ENCODE data around the gene TRIM17.
A peak's percentile ranks its signal among the peaks of the same experiment; 100 is the strongest.

The TRIM17 gene, protein sequence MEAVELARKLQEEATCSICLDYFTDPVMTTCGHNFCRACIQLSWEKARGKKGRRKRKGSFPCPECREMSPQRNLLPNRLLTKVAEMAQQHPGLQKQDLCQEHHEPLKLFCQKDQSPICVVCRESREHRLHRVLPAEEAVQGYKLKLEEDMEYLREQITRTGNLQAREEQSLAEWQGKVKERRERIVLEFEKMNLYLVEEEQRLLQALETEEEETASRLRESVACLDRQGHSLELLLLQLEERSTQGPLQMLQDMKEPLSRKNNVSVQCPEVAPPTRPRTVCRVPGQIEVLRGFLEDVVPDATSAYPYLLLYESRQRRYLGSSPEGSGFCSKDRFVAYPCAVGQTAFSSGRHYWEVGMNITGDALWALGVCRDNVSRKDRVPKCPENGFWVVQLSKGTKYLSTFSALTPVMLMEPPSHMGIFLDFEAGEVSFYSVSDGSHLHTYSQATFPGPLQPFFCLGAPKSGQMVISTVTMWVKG

DNA sequence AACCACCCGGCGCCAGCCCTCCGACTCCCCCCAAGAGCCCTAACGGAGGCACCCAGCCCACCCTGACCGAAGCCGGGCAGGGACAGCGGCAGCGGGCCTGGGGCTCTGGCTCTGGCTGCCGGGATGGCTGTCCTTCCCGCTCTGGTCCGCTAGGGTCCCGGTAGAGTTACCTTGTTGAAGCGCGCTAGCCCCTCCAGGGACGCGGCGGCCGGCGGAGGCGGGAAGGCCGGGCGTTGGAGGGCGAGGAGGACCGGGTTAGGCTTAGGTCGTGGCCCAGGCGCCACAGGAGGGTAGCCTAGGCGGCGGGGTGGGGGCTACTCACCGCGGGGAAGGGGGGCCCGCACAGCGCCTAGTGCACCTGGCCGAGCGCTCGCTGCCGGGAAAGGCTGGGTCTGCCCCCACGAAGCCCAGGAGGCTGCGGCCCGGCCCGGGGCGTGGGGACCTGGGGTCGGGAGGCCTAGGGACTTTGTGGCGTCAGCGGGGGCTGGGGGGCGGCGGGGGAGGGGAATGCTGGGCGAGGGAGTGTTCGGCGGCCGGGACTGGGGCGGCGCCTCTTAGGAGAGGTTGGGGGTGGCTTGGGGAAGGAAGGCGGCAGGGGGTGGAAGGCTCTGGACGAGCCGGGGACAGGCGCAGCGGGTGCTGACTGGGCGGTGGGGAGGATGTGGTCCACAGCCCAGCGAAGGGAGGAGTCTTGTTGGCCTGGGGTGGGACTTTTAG lies at the start of gene TRIM17:
Gene TRIM17, minus strand, starts transcription at position 645 of the 717 bp plus-strand sequence. CDS start 1,789 bp downstream, outside the sequence.
- peak within 1 kb of the TSS; percentile 33 for H3K4me3 ChIP-seq (ENCODE audit: low read depth, low read length)
- TF ChIP-seq, protein P1, sequence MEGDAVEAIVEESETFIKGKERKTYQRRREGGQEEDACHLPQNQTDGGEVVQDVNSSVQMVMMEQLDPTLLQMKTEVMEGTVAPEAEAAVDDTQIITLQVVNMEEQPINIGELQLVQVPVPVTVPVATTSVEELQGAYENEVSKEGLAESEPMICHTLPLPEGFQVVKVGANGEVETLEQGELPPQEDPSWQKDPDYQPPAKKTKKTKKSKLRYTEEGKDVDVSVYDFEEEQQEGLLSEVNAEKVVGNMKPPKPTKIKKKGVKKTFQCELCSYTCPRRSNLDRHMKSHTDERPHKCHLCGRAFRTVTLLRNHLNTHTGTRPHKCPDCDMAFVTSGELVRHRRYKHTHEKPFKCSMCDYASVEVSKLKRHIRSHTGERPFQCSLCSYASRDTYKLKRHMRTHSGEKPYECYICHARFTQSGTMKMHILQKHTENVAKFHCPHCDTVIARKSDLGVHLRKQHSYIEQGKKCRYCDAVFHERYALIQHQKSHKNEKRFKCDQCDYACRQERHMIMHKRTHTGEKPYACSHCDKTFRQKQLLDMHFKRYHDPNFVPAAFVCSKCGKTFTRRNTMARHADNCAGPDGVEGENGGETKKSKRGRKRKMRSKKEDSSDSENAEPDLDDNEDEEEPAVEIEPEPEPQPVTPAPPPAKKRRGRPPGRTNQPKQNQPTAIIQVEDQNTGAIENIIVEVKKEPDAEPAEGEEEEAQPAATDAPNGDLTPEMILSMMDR (IDR thresholded peaks at IDR 0.05; ENCODE audit: low read depth, low read length, missing control alignments) = peak; percentile 61
- no peak for DNase-seq
- no peak within 1 kb of the TSS for H3K27ac ChIP-seq
- in situ Hi-C loops (cut with HindIII; ENCODE audit: low pct_ligation_motif_present, low sequenced_read_pairs) = no loop called here
- no peaks in the 10 kb centered on the region for H3K36me3 ChIP-seq (replicated peaks)
- H3K27me3 ChIP-seq (replicated peaks) = peaks cover 2% of the 10 kb centered on the region

DNA sequence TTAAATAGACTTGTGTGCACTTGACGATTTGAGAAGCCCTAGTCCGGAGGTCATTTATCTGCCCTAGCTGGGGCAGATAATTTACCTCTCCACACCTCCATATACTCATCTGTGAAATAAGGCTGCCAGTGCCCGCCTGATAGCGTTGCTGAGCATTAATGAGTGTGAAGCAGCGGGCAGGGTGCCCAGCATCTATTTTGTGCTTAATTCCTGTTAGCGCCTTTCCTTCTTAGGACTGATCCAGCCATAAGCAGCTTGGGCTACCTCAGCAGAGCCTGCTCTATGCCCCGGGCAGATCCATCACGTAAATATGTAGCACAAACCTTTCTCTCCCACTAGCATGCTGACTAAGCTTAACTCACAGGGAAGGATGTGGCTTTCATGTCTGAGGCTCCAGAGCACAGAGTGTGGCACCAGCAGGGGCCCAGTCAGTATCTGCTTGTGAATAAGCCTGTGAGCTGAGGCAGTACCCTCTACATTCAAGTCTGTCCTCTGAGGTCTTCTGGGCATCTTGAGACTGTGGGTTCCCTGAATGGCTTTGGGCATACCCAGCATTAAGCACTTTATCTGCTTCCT lies 49.0 kb upstream of the TRIM17 start:
- H3K27ac ChIP-seq = no peak overlapping the region
- DNase-seq = no peak
- TF ChIP-seq, protein P1 (IDR thresholded peaks at IDR 0.05; ENCODE audit: low read depth, low read length, missing control alignments) = no peak
- no peak overlapping the region for H3K4me3 ChIP-seq (ENCODE audit: low read depth, low read length)
- no peaks in the 10 kb centered on the region for H3K36me3 ChIP-seq (replicated peaks)
- in situ Hi-C loops (cut with HindIII; ENCODE audit: low pct_ligation_motif_present, low sequenced_read_pairs) = no loop called here
- H3K27me3 ChIP-seq (replicated peaks) = peaks cover 42% of the 10 kb centered on the region

DNA sequence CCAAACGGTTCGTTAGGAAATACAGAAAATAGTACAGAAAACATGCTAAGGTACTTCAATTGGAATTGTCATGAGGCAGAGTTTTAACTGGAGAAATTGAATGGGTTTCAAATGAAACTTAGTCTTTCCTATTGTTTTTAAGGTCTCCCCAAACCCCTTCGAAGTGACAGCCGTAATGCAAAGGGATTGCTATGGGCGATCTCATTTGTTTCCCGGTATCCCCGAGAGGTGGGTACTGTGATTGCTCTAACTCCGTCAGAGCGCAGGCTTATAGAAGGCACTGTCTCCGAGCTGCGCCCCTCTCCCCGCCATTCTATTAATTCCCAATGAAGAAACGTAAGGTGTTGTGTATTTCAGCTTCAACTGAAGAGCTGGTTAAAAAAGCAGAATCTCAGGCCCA lies 48.5 kb upstream of the TRIM17 start:
- Histone ChIP-seq H3K27ac (no peak overlapping the region), H3K27me3 (replicated peaks) (peaks cover 41% of the 10 kb centered on the region), H3K4me3 (ENCODE audit: low read depth, low read length) (peak overlapping the region; percentile 52), H3K36me3 (replicated peaks) (no peaks in the 10 kb centered on the region)
- in situ Hi-C loops (cut with HindIII; ENCODE audit: low pct_ligation_motif_present, low sequenced_read_pairs) = no loop called here
- no peak for DNase-seq
- TF ChIP-seq, protein P1 (IDR thresholded peaks at IDR 0.05; ENCODE audit: low read depth, low read length, missing control alignments) = no peak

DNA sequence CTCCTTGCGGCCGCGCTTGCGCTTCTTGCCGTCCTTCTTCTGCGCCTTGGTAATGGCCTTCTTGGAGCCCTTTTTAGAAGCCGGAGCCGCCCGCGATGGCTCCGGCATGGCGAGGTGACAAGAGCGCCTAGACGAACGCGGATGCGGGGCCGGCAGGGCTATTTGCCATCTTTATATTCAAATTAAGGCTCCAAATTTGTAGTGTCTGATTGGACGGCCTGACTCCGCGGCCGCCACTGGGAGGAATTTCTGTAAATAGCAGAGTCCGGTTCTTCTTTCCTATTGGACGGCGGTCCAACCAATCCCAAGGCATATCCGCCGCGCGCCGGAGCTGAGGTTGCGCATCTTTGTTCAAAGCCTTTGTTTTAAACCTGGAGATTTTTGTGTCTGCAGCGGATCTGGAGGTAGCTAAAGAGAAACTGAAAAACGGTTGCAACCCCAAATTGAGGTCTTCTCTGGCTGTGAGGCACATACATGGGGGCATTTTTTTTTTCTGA lies 47.9 kb upstream of the TRIM17 start:
- H3K27me3 ChIP-seq (replicated peaks) = peaks cover 36% of the 10 kb centered on the region
- in situ Hi-C loops (cut with HindIII; ENCODE audit: low pct_ligation_motif_present, low sequenced_read_pairs) = no loop called here
- H3K4me3 ChIP-seq (ENCODE audit: low read depth, low read length) = peak overlapping the region; percentile 52
- H3K36me3 ChIP-seq (replicated peaks) = no peaks in the 10 kb centered on the region
- peak; percentile 84 for DNase-seq
- H3K27ac ChIP-seq = no peak overlapping the region
- TF ChIP-seq, protein P1 (IDR thresholded peaks at IDR 0.05; ENCODE audit: low read depth, low read length, missing control alignments) = no peak

DNA sequence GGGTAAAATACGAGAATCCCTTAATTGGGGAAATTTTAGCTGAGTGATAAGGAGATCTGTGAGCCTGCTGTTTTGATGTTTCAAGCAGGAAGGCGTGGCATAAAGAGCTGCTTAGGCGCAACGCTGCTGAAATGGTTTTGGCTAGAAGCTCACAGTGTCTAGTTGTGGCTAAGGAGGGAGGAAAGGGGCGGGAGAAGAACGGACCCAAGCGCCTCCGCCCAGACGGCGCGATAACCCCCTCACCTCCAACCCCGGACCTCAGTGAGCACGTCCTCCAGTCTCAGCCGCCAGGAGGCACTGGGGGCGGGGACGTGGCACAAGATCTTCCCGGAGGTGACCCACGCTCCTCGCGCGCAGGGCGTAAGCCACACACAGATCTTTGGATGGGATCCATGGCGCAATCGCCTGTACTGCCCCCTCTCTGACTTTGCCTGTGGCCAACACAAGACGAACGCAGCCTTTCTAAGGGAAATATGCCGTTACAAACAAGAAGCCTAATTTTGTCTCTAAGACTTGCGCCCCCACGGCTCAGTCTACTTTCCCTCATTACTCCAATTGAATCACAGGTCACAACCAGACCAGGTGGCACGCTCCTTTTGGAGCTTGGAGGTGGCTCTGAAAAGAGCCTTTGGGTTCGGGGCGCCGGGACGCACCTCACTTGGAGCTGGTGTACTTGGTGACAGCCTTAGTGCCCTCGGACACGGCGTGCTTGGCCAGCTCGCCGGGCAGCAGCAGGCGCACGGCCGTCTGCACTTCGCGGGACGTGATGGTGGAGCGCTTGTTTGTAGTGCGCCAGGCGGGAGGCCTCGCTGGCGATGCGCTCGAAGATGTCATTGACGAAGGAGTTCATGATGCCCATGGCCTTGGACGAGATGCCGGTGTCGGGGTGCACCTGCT lies 47.1 kb upstream of the TRIM17 start:
- peak overlapping the region; percentile 52 for H3K4me3 ChIP-seq (ENCODE audit: low read depth, low read length)
- TF ChIP-seq, protein P1 (IDR thresholded peaks at IDR 0.05; ENCODE audit: low read depth, low read length, missing control alignments) = peak; percentile 12
- in situ Hi-C loops (cut with HindIII; ENCODE audit: low pct_ligation_motif_present, low sequenced_read_pairs) = no loop called here
- H3K27me3 ChIP-seq (replicated peaks) = peaks cover 29% of the 10 kb centered on the region
- DNase-seq = no peak
- no peak overlapping the region for H3K27ac ChIP-seq
- H3K36me3 ChIP-seq (replicated peaks) = no peaks in the 10 kb centered on the region
